ENCODE data around the gene NDUFS6.

The NDUFS6 gene

GRCh38 chr5:1763960-1764605 lies 37.1 kb upstream of the NDUFS6 start:
- DNase-seq = peak; percentile 6
- Histone ChIP-seq H3K9me3 (ENCODE audit: severe bottlenecking) (peaks cover 8% of the 10 kb centered on the region), H3K4me3 (ENCODE audit: low read depth, low read length) (no peak overlapping the region), H3K27me3 (ENCODE audit: insufficient read depth, low read depth, severe bottlenecking) (peaks cover 92% of the 10 kb centered on the region), H3K36me3 (no peaks in the 10 kb centered on the region), H3K27ac (no peak overlapping the region)
- no peak for TF ChIP-seq CTCF (IDR thresholded peaks at IDR 0.05; ENCODE audit: low read depth, low read length)

GRCh38 chr5:1764606-1764960 lies 36.6 kb upstream of the NDUFS6 start:
- Histone ChIP-seq H3K27ac (no peak overlapping the region), H3K4me3 (ENCODE audit: low read depth, low read length) (no peak overlapping the region), H3K36me3 (no peaks in the 10 kb centered on the region), H3K27me3 (ENCODE audit: insufficient read depth, low read depth, severe bottlenecking) (peaks cover 94% of the 10 kb centered on the region), H3K9me3 (ENCODE audit: severe bottlenecking) (peaks cover 8% of the 10 kb centered on the region)
- no peak for DNase-seq
- TF ChIP-seq CTCF (IDR thresholded peaks at IDR 0.05; ENCODE audit: low read depth, low read length) = no peak

DNA sequence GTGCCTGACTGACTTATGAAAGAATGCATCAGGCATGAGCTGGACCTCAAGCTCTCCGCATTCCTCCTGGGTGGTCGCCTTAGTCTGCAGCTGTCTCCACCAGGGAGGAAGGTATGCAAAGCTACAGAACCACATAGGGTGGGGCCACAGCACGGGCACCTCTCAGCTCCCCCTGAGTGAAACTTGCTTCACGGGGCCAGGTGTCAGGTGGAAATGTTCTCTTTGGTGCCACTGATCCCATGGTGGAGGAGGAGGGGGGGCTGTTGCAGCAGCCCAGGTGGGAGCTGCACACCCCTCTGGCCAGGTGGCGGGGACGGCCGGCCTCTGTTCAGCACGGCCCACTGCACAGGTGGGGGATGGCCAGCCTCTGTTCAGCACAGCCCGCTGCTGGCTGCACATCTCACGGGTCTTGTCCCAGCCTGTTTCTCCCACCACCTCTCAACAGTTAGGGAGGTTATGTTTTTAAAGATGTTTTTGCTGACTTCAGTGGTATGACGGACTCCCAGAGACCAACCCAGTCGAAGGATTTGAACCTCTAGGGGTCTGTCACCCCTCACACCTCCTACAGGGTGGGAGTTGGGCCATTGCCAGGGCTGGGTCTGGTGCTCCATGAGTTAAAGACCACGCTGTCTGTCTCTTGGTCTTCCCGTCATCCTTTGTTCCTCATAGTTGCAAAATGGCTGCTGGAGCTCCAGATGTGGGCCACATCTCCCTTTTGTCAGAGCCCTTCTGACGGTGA lies 35.9 kb upstream of the NDUFS6 start:
- H3K27ac ChIP-seq = no peak overlapping the region
- peaks cover 94% of the 10 kb centered on the region for H3K27me3 ChIP-seq (ENCODE audit: insufficient read depth, low read depth, severe bottlenecking)
- H3K4me3 ChIP-seq (ENCODE audit: low read depth, low read length) = no peak overlapping the region
- H3K9me3 ChIP-seq (ENCODE audit: severe bottlenecking) = peaks cover 8% of the 10 kb centered on the region
- DNase-seq = peak; percentile 6
- no peaks in the 10 kb centered on the region for H3K36me3 ChIP-seq
- TF ChIP-seq CTCF (IDR thresholded peaks at IDR 0.05; ENCODE audit: low read depth, low read length) = no peak

DNA sequence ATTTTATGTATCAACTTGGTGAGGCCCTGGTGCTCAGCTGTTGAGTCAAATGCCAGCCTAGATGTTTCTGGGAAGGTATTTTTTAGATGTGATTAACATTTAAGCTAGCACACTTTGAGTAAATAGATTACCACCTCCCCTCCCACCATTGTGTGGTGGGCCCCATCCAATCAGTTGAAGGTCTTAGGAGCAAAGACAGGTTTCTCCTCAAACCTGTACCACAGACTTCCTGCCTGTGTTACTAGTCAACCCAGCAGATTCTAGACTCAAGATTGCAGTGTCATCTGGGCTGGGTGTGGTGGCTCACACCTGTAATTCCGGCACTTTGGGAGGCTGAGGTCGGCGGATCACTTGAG lies 35.3 kb upstream of the NDUFS6 start:
- no peak for DNase-seq
- H3K27ac ChIP-seq = no peak overlapping the region
- H3K9me3 ChIP-seq (ENCODE audit: severe bottlenecking) = peaks cover 8% of the 10 kb centered on the region
- H3K27me3 ChIP-seq (ENCODE audit: insufficient read depth, low read depth, severe bottlenecking) = peaks cover 94% of the 10 kb centered on the region
- no peaks in the 10 kb centered on the region for H3K36me3 ChIP-seq
- TF ChIP-seq CTCF (IDR thresholded peaks at IDR 0.05; ENCODE audit: low read depth, low read length) = no peak
- no peak overlapping the region for H3K4me3 ChIP-seq (ENCODE audit: low read depth, low read length)

DNA sequence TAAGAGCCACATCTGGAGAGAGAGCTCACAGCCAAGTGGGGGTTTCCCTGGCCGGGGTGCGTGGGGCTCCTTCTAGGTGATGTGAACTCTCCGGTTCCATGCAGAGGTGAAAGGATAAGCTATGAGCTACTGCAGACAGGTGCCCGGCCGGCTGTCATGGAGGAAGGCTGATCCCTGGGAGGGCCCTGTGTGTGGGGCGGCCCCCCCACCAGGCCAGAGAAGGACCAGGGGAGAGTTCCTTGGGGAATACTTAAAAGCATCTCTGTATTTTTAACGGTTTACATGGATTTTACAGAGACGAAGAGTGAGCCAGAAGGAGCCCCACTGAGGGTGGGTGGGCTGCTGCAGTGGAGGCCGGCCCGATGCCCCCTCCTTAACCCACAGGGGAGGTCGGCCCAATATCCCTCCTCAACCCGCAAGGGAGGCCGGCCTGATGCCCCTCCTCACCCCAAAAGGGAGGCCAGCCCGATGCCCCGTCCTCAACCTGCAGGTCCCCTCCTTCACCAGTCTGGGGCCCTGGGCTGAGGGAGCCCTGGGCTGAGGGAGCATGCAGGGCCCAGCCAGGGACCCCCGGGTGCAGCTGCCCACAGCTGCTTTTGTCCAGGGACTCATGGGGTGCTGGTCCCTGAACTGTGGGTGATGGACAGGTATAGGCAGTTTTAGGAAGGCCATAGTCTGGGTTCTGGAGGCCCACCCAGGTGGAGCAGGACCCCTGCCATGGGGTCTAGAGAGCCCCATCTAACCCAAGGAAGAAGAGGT lies 33.5 kb upstream of the NDUFS6 start:
- Histone ChIP-seq H3K27me3 (ENCODE audit: insufficient read depth, low read depth, severe bottlenecking) (peaks cover 94% of the 10 kb centered on the region), H3K9me3 (ENCODE audit: severe bottlenecking) (peaks cover 8% of the 10 kb centered on the region), H3K36me3 (no peaks in the 10 kb centered on the region), H3K27ac (no peak overlapping the region), H3K4me3 (ENCODE audit: low read depth, low read length) (no peak overlapping the region)
- no peak for DNase-seq
- no peak for TF ChIP-seq CTCF (IDR thresholded peaks at IDR 0.05; ENCODE audit: low read depth, low read length)

Data from WERI-Rb-1 (cell line).